Kasumi-1 (cell line): ENCODE measurements around the gene RASAL1.

ENCODE experiments used
- DNase-seq, 2 experiments: peaks; one replicate each; lab custom pipeline; 2025; lab: John Stamatoyannopoulos, UW

The RASAL1 gene, protein sequence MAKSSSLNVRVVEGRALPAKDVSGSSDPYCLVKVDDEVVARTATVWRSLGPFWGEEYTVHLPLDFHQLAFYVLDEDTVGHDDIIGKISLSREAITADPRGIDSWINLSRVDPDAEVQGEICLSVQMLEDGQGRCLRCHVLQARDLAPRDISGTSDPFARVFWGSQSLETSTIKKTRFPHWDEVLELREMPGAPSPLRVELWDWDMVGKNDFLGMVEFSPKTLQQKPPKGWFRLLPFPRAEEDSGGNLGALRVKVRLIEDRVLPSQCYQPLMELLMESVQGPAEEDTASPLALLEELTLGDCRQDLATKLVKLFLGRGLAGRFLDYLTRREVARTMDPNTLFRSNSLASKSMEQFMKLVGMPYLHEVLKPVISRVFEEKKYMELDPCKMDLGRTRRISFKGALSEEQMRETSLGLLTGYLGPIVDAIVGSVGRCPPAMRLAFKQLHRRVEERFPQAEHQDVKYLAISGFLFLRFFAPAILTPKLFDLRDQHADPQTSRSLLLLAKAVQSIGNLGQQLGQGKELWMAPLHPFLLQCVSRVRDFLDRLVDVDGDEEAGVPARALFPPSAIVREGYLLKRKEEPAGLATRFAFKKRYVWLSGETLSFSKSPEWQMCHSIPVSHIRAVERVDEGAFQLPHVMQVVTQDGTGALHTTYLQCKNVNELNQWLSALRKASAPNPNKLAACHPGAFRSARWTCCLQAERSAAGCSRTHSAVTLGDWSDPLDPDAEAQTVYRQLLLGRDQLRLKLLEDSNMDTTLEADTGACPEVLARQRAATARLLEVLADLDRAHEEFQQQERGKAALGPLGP

DNA sequence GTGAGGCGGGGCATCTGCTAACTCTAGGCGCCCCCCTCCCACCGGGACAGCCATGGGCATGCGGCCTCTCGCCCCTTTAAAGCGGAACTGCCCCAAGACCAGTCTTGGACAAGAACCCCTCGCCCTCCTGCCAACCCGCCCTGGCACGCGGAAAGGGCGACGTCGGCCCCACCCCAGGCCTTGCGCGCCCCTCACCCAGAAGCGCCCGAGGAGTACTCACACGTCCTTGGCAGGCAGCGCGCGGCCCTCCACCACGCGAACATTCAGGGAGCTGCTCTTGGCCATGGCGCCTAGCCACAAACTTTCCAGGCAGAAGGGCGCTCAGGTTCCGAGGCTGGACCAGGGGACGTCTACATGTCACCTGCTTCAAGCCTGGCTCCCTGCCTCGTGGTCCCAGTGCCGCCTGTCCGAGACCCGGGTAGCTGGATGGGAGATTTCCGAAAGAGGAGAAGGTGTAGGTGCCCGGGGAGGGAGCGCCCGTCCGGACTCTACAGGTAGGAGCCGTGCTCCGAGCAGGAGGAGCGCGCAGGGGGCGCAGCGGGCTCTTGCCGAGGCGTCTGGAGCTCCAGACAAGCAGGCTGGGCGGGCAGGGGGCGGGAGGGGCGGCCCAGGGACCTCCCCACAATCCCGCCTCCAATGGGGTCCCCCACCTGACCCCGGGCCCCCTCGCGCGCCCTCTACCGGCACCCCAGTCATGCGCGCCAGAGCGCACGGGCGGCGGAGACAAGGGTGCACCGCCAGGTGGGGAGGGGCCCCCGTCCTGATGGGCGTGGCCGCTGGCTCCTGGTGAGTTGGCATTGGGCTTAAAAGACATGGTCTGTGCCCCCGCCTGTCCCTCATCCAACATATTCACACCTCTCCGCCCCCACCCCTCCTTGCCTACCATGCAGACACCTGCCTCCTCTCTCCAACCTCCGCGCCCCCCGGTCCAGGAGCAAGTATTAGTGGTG is at the start of gene RASAL1:
Gene RASAL1, minus strand, starts transcription at position 584 of the 950 bp plus-strand sequence. Its CDS starts 299 bp downstream, at position 285.
- peak; percentile 36 to 49 for DNase-seq

DNA sequence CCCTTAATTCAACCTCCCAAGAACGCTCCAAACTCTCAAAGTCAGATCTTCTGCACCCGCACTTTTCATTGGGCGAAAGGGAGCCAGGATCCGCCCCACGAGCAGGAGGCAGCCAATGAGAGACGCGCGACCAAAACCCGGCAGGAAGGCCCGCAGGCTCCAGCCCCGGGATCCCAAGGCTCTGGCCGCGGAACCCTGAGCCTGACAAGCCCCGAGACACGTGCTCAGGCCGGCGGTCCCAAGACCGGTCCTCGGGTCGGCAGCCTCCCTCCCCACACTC is 49.3 kb upstream of the RASAL1 start:
- peak; percentile 92 to 93 for DNase-seq

DNA sequence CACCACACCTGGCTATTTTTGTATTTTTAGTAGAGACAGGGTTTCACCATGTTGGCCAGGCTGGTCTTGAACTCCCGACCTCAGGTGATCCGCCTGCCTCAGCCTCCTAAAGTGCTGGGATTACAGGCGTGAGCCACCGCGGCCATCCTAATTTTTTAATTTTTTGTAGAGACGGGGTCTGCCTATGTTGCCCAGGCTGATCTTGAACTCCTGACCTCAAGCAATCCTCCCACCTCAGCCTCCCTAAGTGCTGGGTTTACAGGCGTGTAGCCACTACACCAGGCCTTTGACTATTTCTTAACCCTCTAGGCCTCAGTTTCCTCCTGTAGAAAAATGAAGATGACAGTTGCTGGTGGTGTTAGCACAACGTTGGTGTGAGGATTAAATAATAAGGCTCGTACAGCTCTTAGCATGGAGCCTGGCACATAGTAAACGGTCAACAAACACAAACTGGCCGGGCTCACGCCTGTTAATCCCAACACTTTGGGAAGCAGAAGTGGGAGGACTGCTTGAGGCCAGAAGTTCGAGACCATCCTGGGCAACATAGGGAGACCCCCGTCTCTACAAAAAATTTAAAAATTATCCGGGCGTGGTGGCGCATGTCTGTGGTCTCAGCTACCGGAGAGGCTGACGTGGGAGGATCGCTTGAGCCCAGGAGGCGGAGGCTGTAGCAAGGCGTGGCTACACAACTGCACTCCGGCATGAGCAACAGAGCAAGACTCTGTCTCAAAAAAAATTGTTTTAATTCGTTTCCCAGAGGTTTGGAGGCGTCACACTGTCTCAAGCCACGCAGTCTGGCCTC is 48.7 kb upstream of the RASAL1 start:
- peak; percentile 87 to 92 for DNase-seq

DNA sequence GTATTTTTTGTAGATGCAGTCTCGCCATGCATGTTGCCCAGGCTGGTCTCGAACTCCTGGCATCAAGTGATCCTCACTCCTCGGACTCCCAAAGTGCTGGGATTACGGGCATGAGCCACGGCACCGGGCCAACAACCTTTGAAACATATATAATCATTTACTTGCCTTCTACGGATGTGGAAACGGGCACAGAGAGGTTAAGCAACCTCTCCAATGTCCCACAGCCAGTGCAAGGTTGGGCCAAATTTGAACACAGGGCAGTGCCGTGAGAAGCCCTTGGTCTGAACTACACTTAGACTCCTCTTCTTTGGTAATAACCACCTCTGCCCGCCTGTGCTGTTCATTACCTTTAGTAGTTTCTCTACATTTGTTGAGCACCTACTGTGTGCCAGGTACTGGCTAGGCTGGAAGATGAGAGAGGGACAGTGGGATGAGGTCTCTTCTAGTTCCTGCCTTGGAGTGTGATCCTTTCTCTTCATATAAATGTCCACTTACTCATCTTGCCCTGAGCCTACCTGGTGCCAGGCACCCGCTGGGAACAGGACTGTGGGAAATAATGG is 47.5 kb upstream of the RASAL1 start:
- no peak for DNase-seq

DNA sequence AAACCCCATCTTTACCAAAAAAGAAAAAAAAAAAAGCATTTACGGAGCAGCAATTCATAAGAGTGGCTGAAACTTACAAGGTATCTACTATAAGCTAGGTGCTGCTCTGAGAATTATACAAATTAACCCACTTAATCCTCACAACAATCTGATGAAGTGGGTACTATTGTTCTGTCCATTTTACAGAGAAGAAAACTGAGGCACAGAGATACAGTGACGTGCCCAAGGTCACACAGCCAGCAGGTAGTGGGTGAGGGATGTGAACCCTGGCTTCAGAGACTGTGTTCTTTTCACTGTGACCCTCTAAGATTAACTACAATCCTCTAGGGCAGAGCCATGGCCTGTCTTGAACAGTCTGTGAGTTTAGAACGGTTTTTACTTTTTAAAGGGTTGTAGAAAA is 46.4 kb upstream of the RASAL1 start:
- DNase-seq = no peak

DNA sequence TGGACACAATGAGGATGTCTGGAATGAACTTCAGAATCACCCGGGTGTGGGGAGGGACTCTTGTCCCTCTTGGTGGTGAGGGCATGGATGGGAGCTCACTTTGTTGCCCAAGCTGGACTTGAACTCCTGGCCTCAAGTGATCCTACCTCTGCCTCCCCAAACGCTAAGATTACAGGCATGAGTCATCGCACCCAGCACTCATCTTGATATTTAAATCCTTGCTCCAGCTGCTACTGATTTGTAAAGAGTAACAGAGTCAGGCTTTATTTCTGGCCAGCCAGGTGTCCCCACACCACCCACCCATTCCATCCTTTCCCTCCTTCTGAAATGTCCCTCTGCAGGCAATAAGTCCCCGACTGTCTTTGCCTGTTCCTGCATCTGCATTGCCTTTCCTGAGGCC is 44.8 kb upstream of the RASAL1 start:
- no peak for DNase-seq

DNA sequence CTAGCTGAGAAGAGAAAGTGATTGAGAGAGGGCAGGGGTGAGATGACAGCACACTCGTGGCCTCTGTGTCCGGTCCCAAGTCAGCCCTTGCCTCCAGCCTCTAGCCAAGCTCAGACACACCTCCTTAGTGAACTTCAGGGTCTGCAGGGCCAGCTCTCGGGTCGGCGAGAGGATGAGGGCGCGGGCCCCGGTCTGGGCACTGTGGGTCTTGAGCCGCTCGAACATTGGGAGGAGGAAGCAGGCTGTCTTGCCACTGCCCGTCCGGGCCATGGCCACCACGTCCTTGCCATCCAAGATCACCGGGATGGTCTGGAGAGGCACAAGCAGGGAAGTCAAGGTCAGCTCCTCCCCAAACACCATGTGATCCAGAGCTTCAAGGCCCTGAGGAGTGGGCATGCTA is 43.5 kb upstream of the RASAL1 start:
- no peak for DNase-seq

DNA sequence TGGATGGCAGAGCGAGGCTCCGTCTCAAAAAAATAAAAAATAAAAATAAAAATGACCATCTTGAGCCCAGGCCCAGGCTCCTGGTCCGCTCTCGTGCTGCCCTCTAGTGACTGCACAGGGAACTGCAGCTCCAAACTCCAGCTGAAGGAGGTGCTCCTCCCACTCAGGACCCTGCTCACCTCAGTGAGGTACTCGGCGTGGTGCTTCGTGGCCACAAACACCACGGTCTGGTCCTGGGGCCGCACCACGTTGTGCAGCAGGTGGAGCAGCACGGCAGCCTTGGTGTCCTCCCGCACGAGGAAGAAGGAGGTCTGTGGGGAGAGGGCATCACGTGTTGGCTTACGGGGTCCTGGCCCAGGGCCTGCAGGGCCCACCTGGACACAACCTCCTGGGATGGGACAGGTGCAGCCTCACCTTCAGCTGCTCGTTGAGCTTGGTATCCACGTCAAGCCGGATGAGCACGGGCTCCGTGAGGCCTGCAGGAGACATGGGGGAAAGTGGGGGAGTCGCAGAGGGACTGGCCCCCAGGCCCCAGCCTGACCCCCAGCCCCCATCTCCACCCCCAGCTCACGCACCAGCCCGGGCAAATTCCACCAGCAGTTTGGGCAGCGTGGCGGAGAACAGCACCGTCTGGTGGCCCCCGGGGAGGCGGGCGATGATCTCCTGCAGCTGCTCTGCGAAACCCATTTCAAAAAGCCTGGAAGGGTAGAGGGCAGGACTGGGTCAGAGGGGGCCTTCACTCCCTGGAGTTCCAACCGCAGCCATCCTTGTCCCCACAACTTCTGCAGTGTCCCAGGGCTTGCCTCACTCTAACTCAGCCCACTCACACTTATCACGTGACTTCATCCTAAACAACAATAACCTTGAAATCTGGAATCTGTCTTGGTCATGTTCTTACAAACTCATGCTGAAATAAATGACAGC is 39.2 kb upstream of the RASAL1 start:
- peak; percentile 40 to 48 for DNase-seq

DNA sequence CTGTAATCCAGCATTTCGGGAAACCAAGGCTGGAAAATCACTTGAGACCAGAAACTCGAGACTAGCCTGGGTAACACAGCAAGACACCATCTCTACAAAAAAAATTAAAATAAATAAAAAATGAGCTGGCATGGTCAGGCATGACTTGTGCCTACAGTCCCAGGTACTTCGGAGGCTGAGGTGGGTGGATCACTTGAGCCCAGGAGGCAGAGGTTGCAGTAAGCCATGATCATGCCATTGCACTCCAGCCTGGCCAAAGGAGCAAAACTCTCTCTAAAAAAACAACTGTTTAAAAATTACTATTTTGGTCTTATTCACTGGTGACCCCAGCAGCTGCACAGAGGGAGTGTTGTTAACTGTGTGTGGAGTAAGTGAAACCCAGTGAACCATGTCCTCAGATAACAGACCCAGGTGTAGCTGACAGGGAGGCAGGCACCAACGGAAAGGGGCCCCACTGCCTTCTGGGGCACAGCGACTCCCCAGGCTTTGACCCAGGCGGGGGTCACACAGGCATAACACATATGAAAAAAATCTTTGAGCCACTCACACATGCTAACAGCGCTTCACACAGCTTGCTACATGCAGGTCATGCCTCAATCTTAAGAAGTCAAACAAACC is 37.6 kb upstream of the RASAL1 start:
- no peak for DNase-seq

DNA sequence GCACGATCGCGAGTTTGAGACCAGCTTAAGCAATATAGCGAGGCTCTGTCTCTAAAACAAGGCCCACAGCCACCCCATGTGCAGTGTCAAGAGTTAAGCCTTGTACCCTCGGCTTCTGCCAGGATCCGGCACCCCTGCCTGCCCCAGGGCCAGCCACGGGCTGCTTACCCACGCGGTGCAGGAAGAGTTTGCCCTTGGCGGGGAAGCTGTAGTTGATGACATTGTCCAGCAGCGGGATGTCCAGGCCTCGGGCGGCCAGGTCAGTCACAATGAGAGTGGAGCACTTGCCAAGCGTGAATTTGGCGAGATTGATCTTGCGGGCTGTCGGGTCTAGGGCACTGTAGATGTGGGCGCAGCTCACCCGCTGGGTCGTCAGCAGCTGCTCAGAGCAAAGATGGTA is 36.6 kb upstream of the RASAL1 start:
- no peak for DNase-seq

DNA sequence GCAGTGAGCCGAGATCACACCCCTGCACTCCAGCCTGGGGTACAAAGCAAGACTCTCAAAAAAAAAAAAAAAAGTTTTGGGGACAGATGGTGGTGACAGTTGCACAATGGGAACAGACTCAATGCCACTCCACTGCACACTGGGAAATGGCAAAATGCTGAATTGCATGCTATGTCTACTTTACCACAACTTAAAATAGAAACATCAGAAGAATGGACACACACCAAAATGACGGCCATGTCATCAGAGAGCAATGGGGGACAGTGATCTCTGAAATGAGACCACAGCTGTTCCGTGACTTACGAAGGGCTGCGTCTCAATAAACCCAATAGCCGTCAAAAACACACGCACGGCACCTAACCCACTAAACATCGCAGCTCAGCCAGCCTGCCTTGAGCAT is 36.0 kb upstream of the RASAL1 start:
- DNase-seq = no peak

DNA sequence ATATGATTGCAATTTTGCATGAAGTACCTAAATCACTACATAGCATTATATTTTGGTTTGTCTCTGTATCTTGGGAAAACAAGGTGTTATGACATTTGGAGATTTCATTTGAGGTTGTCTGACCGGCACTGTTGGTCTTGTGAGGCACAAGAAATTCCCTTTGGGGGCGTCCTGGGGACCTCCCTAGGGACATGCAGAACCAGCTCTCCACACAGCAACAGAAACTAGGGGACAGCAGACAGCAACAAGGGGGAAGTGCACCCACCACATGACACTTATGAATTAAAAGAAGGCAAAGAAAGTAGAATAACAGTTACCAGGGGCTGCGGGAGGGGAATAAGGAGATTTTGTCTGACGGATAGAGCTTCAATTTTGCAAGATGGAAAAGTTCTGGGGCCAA is 35.4 kb upstream of the RASAL1 start:
- no peak for DNase-seq

DNA sequence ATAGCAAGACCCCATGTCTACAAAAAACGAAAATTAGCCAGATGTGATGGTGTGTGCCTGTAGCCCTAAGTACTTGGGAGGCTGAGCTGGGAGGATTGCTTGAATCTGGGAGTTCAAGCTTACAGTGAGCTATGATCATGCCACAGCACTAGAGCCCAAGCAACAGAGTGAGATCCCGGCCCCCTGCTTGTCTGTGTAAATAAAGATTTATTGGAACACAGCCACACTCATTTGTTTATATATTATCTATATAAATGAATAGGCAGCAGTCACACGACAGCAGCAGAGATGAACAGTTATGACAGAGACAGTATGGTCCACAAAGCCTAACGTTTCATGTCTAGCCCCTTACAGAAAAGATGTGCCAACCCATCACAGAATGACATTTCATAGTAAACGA is 34.9 kb upstream of the RASAL1 start:
- no peak for DNase-seq

DNA sequence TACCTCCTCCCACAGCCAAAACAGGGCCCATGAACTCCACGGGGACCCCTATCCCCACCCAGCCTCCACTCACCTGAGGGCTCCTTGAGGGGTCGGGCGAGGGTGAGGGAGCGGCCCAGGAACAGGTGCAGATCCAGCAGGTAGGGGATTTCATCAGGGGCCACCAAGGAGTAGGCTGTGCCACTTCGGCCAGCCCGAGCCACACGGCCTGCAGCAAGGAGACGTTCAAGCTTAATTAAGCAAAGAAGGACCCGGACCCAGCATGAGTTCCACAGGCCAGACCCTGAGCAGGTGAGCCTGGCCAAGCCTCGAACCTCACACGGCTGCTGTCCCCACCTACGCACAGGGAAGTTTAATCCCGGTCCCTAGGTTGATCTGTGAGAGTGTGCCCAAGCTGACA is 34.1 kb upstream of the RASAL1 start:
- DNase-seq = no peak

DNA sequence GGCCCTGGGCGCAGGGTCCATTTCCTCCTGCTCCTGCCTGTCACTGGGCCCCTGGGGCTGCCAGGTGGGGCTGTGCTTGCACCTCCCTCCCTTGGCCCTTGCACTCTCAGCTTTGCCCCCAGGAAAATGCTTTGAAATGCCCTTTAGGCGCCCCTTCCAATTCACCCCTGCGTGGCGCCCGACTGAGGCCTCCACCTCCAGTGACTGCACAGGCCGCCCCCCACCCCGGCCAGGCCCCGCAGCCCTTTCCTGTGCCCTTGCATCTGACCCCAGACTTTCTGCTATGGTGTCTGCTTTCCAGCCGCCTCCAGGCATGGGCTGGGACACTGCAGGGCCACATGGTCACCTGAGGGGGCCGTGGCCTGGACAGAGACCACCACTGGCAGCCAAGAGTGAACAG is 32.3 kb upstream of the RASAL1 start:
- no peak for DNase-seq

DNA sequence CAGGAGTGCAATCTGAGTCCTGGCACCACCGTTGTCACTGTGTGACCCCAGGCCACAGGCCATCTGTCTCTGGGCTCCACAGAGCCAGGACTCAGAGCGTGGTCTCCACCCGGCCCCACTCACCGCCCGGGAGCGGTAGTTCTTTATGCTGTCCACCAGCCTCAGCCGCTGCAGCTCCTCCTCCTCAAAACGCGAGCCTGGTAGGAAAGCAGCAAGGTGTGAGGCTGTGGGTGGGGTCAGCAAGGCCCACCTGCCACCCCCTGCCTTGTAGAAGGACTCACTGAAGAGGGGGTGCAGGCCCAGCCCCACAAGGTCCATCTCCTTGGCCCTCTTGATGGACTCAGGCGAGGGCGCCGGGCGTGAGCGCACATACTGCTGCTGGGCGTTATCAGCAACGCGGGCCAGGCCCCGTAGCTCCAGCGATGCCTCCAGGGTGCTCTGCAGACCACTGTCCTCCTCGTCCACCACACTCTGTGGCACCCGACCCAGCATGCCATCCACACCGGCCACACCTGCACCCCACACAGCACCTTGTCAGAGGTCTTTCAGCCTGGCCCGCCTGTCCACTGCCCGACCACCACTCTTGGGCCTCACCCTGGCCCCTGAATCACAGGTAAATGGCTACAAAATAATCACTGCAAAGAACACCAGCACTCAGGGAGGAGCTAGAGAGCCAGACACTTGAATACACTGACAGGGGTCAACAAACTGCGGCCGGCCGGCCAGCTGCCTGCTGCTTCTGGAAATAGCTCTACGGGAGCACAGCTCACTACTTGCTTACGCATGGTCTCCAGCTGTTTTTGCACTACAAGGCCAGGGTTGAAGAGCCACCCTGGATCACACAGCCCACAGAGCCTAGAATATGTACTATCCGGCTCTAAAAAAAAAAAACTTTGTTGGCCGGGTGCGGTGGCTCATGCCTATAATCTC is 30.2 kb upstream of the RASAL1 start:
- no peak for DNase-seq

DNA sequence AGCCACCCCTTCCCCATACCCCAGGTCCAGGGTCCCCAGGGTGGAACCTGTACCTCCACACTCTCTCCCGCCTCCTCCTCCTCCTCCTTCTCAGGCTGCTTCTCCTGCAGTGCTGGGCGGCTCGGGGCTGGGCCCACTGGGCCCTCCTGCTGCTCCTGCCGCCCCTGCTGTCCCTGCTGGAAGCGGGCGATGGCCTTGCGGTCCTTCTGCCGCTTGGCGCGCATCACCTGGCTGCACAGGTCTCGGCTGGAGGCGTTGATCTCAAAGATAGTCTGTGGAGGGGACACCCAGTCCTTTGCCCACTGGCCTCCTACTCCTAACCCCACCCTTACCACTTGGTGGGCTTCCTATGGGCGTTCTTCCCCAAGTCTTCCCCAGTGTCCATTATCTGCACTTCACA is 28.5 kb upstream of the RASAL1 start:
- DNase-seq = no peak

DNA sequence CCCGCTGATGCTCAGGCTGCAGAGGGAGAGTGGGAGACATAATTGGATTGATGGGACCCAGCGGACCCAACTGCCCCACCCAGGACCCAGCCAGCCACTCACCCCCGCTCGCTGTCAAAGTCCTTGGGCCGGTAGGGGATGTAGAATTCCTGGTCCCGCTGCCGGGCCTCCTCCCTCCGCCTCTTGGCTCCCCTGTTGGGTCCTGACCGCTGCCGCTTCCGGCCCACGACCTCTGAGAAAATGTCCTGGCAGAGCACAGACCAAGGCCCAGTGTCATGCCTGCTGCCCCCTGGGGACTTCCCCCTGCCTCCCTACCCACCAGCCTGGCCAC is 27.4 kb upstream of the RASAL1 start:
- no peak for DNase-seq
